Measurements from ENCODE around the gene ERC2.

DNA sequence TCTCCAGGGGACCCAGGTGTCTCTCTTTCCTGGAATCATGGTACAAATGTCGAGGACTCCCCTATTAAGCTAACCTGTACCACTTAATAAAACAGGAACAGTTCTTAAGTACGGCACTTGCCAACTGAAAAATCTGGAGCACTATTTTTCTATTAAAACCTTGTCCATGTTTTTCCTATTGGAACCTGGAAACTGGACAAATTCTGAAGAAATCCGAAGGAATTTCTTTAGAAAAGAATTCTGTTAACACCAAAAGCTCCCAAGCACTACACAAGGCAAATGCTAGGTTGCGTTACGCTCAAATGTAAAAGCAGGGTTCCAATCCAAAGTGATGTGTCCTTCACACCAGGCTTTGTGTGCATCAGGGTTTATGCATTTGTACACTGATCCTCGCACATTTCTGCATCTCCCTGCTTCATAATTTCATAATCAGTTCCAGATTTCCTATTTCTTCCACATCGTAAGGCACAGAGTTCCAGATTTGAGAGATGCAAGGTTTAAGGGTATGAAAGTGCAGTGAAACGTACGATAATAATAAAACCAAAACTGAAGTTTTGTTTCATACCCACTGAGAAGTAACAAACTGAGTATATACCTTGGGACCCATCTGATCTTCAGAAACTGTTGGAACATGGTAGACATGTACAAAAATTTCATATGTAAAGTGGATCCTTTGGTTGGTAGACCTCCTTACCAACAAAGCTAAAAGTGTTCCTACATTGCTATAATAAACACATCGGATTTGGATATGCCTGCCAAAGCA, 849.0 kb downstream of the ERC2 start:
- TF ChIP-seq, protein P1, sequence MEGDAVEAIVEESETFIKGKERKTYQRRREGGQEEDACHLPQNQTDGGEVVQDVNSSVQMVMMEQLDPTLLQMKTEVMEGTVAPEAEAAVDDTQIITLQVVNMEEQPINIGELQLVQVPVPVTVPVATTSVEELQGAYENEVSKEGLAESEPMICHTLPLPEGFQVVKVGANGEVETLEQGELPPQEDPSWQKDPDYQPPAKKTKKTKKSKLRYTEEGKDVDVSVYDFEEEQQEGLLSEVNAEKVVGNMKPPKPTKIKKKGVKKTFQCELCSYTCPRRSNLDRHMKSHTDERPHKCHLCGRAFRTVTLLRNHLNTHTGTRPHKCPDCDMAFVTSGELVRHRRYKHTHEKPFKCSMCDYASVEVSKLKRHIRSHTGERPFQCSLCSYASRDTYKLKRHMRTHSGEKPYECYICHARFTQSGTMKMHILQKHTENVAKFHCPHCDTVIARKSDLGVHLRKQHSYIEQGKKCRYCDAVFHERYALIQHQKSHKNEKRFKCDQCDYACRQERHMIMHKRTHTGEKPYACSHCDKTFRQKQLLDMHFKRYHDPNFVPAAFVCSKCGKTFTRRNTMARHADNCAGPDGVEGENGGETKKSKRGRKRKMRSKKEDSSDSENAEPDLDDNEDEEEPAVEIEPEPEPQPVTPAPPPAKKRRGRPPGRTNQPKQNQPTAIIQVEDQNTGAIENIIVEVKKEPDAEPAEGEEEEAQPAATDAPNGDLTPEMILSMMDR (conservative IDR thresholded peaks at IDR 0.05; ENCODE audit: low read depth, low read length): no peak
- TF ChIP-seq EZH2 (IDR thresholded peaks at IDR 0.05; ENCODE audit: borderline replicate concordance, low read depth, low read length, poor library complexity, severe bottlenecking): no peak

Data from A673 (cell line).